Tibial nerve (tissue), 4 donors: Measurements from ENCODE around the gene PI16.

Experiments
- EP300 ChIP-seq, 2 donors: sonication (generic); formaldehyde crosslinking; IDR thresholded peaks; one replicate each; pipeline ENCODE4 v1.6.1; 2017; ENCODE audit warnings: antibody characterized with exemption in 2 of 2, mild to moderate bottlenecking in 1 of 2
- POLR2A ChIP-seq, 2 donors: fragments of 450-650 bp; IDR thresholded peaks; one replicate each; pipeline ENCODE4 v1.6.1; 2017; ENCODE audit warnings: antibody characterized with exemption in 2 of 2, mild to moderate bottlenecking in 2 of 2, moderate library complexity in 2 of 2
- TF ChIP-seq, protein P1 (sequence below), 5 experiments: fragments of 200-600 bp in 3 of 5; fragments of 450-650 bp in 2 of 5; sonication (generic) in 3 of 5; IDR thresholded peaks; one replicate each; pipeline ENCODE4 v1.5.1; 2016 to 2019; ENCODE audit warnings: antibody characterized with exemption in 5 of 5, mild to moderate bottlenecking in 3 of 5, moderate library complexity in 2 of 5

- TF ChIP-seq, protein P1, sequence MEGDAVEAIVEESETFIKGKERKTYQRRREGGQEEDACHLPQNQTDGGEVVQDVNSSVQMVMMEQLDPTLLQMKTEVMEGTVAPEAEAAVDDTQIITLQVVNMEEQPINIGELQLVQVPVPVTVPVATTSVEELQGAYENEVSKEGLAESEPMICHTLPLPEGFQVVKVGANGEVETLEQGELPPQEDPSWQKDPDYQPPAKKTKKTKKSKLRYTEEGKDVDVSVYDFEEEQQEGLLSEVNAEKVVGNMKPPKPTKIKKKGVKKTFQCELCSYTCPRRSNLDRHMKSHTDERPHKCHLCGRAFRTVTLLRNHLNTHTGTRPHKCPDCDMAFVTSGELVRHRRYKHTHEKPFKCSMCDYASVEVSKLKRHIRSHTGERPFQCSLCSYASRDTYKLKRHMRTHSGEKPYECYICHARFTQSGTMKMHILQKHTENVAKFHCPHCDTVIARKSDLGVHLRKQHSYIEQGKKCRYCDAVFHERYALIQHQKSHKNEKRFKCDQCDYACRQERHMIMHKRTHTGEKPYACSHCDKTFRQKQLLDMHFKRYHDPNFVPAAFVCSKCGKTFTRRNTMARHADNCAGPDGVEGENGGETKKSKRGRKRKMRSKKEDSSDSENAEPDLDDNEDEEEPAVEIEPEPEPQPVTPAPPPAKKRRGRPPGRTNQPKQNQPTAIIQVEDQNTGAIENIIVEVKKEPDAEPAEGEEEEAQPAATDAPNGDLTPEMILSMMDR (IDR thresholded peaks at IDR 0.05) = no peak
- TF ChIP-seq POLR2A (IDR thresholded peaks at IDR 0.05) (no peak), EP300 (IDR thresholded peaks at IDR 0.05) (no peak)
These were observed 9.9 kb upstream of the PI16 start for GRCh38 chr6:36944650-36945049.
